NCI-H1417 (cell line): ENCODE measurements around the gene LSR.
"Not testable (repeated sequence)": the region's sequence is repeated elsewhere in the genome, so short reads cannot be mapped to it uniquely, and the experiment has no call there.

Experiments
- DNase-seq, 3 experiments: peaks; one replicate each; lab custom pipeline; 2025; lab: John Stamatoyannopoulos, UW

The LSR gene

DNA sequence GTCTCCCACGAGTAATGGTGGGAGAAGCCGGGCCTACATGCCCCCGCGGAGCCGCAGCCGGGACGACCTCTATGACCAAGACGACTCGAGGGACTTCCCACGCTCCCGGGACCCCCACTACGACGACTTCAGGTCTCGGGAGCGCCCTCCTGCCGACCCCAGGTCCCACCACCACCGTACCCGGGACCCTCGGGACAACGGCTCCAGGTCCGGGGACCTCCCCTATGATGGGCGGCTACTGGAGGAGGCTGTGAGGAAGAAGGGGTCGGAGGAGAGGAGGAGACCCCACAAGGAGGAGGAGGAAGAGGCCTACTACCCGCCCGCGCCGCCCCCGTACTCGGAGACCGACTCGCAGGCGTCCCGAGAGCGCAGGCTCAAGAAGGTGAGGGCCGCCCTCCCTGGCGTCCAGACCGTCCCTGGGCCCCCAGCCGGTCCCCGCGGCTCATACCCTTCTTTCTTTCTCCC lies 18.6 kb downstream of the LSR start:
- DNase-seq: peak in 2 of 3 experiments; percentile 54 to 57

DNA sequence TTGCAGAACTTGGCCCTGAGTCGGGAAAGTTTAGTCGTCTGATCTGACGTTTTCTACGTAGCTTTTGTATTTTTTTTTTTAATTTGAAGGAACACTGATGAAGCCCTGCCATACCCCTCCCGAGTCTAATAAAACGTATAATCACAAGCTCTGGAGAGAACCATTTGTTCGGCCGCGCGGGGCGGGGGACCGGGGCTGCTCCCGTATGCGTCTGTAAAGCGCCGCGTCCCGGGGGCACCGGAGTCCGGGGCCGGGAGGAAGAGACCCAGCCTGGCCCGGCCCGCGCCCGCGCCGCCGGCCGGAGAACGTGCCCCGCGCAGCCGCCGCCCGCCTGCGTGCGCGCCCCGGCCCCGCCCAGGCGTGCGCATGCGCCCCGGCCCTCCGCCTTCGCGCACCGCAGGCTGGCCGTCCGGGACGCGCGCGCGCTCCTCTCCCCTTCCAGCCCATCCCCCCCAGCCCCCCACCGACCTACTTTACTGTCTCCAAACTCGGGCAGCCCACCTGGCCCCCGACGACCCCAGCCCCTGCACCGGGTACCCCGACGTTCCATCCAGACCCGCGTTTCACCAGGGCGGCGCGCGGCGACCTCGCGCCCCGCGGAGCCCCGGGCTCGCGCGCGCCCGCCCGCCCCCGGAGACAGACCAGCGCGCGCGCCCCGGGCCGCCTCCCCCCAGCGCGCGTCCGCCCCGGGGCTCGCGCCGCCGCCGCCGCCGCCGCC lies 19.2 kb downstream of the LSR start:
- DNase-seq: peak; percentile 74 to 77 (median 77)

- DNase-seq: peak; percentile 70 to 80 (median 76)
These were observed 20.0 kb downstream of the LSR start, which contains the start of gene USF2 for GRCh38 chr19:35268536-35269437. Gene USF2, plus strand, starts transcription at chr19:35268962. Its CDS starts 140 bp downstream, at chr19:35269102.

DNA sequence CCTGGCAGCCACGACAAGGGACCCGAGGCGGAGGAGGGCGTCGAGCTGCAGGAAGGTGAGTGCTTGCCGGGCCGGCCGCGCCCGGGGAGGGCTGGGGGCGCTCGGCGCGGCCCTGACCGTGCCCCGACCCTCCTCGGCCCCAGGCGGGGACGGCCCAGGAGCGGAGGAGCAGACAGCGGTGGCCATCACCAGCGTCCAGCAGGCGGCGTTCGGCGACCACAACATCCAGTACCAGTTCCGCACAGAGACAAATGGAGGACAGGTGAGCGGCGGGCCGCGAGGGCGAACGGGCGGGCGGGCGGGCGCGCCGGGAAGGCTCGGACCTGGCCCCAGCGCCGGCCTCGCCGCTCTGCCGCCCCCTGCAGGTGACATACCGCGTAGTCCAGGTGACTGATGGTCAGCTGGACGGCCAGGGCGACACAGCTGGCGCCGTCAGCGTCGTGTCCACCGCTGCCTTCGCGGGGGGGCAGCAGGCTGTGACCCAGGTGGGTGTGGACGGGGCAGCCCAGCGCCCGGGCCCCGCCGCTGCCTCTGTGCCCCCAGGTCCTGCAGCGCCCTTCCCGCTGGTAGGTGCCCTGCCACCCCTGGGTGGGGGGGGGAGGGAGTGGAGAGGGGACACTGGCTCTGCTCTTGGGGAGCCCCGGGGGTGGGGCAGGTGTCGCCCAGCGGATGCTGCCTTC lies 20.8 kb downstream of the LSR start:
- peak; percentile 73 to 87 (median 75) for DNase-seq

DNA sequence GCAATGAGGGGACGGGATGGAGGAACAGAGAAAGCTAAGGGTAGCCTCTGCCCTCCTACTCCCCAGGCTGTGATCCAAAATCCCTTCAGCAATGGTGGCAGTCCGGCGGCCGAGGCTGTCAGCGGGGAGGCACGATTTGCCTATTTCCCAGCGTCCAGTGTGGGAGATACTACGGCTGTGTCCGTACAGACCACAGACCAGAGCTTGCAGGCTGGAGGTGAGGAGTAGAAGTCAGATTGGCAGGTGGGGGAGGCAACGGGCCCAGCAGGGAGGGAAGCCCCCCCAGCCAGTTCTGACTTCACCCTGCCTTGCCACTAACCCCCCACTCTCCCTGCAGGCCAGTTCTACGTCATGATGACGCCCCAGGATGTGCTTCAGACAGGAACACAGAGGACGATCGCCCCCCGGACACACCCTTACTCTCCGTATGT lies 21.6 kb downstream of the LSR start:
- DNase-seq: no peak

- no peak for DNase-seq
These were observed 22.7 kb downstream of the LSR start for GRCh38 chr19:35271546-35271945.

- no peak for DNase-seq
These were observed 23.4 kb downstream of the LSR start for GRCh38 chr19:35272122-35272719.

- no peak for DNase-seq
These were observed 24.3 kb downstream of the LSR start for GRCh38 chr19:35272954-35273649.

- no peak for DNase-seq
These were observed 25.0 kb downstream of the LSR start for GRCh38 chr19:35273686-35274259.

DNA sequence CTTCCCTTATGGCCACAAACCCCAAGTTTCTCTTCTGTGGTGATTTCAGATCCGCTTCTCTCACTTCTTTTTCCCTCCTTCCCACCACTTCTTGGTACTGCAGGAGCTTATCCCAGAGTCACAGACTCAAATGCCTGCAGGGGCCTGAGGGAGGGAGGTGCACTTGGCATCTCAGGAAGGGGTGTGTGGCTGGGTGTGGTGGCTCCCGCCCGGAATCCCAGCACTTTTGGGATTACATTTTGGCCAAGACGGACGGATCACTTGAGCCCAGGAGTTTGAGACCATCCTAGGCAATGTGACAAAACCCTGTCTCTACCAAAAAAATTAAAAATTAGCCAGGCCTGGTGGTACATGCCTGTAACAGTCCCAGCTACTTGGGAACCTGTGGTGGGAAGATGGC lies 25.5 kb downstream of the LSR start:
- no peak for DNase-seq

DNA sequence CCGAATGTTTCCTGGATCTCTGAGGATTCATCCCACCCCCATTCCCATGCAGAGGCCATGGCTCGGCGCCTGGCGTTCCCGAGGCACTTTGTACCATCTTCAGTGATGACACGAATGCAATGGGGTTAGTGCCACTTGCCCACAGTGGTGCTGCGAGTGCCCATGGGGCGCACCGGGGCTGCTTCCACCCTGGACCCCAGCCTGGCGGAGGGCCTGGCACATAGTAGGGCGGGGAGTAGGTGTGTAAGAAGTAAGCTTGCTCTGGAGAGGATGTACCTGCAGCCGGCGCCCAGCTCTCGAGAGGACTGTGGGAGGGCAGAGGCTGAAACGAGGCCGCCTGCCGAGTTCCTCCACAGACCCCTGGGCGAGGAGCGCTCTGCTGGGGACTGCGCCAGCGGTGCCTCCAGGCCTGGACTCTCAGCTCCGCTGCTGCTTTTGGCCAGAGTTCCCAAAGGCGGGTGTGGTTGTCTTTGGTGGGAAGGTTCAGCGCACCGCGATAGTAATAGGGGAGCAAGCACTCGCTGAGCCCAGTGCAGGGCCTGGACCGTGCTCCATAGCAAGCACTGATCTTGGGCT lies 28.0 kb downstream of the LSR start:
- DNase-seq: no peak

DNA sequence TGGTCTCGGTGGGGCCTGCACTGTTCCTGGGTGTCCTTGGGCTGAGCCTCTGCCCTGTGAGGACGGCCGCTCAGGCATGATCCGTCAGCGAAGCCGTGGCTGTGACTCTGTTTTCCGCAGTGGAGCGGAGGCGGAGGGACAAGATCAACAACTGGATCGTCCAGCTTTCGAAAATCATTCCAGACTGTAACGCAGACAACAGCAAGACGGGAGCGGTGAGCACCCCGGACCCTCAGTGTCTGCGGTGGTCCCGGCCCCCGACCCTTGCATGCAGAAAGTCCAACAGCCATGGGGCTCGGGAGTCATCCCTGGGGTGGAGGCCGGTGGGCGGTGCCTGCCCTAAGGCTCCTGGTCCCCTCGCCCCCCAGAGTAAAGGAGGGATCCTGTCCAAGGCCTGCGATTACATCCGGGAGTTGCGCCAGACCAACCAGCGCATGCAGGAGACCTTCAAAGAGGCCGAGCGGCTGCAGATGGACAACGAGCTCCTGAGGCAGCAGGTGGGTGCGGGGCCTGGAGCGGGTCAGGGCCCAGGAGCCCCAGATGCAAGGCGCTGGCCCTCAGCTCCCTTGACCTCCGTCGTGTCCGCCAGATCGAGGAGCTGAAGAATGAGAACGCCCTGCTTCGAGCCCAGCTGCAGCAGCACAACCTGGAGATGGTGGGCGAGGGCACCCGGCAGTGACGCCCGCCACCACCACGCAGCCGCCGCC lies 29.9 kb downstream of the LSR start:
- DNase-seq: no peak

GRCh38 chr19:35279374-35279773 lies 30.6 kb downstream of the LSR start:
- DNase-seq: no peak

DNA sequence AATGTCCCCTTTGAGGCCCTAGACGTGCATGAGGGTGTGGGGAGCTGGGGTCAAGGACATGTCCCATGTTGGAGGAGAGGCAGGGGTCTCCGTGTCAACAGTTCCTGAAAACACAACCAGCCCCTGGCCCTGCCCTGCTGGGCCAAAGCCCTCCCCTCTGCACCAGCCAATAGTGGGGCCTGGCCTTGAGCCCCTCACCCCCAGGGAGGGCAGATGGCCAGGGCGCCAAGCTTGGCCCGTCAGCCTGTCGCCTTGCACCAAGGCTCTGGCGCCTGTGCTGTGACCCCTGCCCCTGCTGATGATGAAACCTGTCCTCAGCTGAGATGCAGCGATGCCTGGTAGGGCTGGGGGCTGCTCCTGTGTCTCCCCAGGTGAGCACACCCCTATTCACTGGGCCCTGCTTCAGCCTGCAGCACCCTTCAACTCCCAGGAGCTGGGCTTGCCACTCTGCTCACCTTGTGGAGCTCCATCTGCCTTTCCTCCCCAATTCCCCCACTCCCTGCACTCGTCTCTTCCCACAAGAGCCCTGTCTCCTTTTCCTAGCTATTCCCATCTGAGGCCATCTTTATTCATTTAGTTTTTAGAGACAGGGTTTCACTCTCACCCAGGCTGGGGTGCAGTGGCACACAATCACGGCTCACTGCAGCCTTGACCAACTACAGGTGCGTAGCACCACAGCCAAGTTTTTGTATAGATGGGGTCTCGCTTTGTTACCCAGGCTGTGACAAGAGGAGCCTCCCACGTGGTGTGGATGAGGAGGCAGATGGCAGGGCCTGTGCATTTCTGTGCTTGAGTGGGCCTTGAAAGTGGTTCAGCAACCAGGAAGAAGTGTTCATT lies 31.4 kb downstream of the LSR start:
- DNase-seq: no peak

- DNase-seq: no peak
These were observed 32.5 kb downstream of the LSR start for GRCh38 chr19:35281303-35281702.

- no peak for DNase-seq
These were observed 35.6 kb downstream of the LSR start for GRCh38 chr19:35284153-35285094.

- no peak for DNase-seq
These were observed 36.3 kb downstream of the LSR start for GRCh38 chr19:35285095-35285449.

DNA sequence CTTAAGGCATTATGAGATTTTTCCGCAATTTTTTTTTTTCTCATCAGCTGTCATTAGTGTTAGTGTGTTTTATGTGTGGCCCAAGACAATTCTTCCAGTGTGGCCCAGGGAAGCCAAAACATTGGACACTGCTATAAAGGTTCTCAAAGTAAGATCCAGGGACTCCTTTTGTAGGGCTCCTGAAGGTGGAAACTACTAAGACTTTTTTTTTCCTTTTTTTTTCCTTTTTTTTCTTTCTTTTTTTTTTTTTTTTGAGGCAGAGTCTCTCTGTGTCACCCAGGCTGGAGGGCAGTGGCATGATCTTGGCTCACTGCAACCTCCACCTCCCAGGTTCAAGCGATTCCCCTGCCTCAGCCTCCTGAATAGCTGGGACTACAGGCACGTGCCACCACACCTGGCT lies 36.7 kb downstream of the LSR start:
- DNase-seq: not testable (repeated sequence)
